ENCODE results near the gene MAP1B.

DNA sequence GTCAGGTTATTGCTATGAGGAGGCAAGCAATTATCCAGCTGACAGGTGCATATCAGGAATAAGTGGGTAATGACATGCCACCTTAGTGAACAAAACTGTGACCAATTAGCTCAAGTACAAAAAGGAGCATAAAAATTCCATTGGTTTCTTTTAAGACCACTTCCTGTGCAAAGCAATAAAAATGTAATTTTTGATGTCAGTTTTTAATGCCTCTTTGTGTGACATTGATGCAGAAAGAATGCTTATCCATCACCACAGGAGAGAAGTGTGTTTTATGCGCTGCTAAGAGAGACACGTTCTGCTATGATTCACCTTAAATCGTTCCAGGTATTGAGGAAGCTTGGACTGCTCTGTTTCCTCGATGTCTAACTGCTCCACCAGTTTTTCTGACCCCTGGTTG is 116.1 kb downstream of the MAP1B start:
- TF ChIP-seq POLR2AphosphoS5 (IDR thresholded peaks at IDR 0.05; ENCODE audit: low read depth, low read length) = no peak
- no peak for TF ChIP-seq CTCF (IDR thresholded peaks at IDR 0.05 in 2 of 3, conservative IDR thresholded peaks at IDR 0.05 in 1 of 3; ENCODE audit: borderline replicate concordance in 1 of 3, insufficient read depth in 1 of 3, low read depth in 2 of 3, low read length in 2 of 3)
- TF ChIP-seq CEBPB (IDR thresholded peaks at IDR 0.05; ENCODE audit: low read depth) = no peak
